ENCODE data around the gene SUPT20HL2. TPM values are rescaled to one million over a fixed set of nuclear protein-coding genes. Genes with fewer than 3 reads are reported as not detected.
"Not testable (repeated sequence)": the region's sequence is repeated elsewhere in the genome, so short reads cannot be mapped to it uniquely, and the experiment has no call there.

Gene SUPT20HL2
- total and polyA plus RNA-seq, 7 experiments from 2014 or later, result not detected

GRCh38 chrX:24310916-24311315 is 3.0 kb downstream of the SUPT20HL2 start:
- H3K4me3 ChIP-seq (ENCODE audit: low read length); H3K36me3 Mint-ChIP-seq; ATAC-seq; POLR2A ChIA-PET; H3K27me3 Mint-ChIP-seq; H3K4me1 ChIP-seq (ENCODE audit: control insufficient read depth in 2 of 2, insufficient read depth in 2 of 2, low read length in 2 of 2); CTCF ChIA-PET; intact Hi-C loops (cut with micrococcal nuclease); DNase-seq; H3K27ac Mint-ChIP-seq; H3K4me3 Mint-ChIP-seq; H3K27ac ChIP-seq (ENCODE audit: low read depth, low read length); H3K36me3 ChIP-seq (ENCODE audit: control insufficient read depth in 2 of 3, insufficient read depth in 3 of 3, low read length in 3 of 3); H3K27me3 ChIP-seq (ENCODE audit: control insufficient read depth in 2 of 2, insufficient read depth in 2 of 2, low read length in 2 of 2); H3K9me3 ChIP-seq (ENCODE audit: control insufficient read depth in 2 of 3, low read length in 3 of 3); H3K9me3 Mint-ChIP-seq: not testable (repeated sequence)
- peaks cover 0 to 12% (median 0%) of the 10 kb centered on the region in 7 donors for H3K4me1 Mint-ChIP-seq

- H3K27me3 Mint-ChIP-seq, result not testable (repeated sequence)
- intact Hi-C loops (cut with micrococcal nuclease), result loop anchor here in 1 of 2 donors (5.0 kb wide), 1 partner anchor 63 kb away; no protein-coding TSS in a partner anchor
Measured at GRCh38 chrX:24309580-24310374, 4.1 kb downstream of the SUPT20HL2 start.

GRCh38 chrX:24308803-24309202 is 5.1 kb downstream of the SUPT20HL2 start:
- DNase-seq; CTCF ChIA-PET; ATAC-seq; H3K36me3 ChIP-seq (ENCODE audit: control insufficient read depth in 2 of 3, insufficient read depth in 3 of 3, low read length in 3 of 3); H3K9me3 ChIP-seq (ENCODE audit: control insufficient read depth in 2 of 3, low read length in 3 of 3); POLR2A ChIA-PET; H3K36me3 Mint-ChIP-seq; H3K27ac ChIP-seq (ENCODE audit: low read depth, low read length); H3K4me3 ChIP-seq (ENCODE audit: low read length); H3K9me3 Mint-ChIP-seq; H3K4me1 ChIP-seq (ENCODE audit: control insufficient read depth in 2 of 2, insufficient read depth in 2 of 2, low read length in 2 of 2); H3K27me3 Mint-ChIP-seq; H3K27me3 ChIP-seq (ENCODE audit: control insufficient read depth in 2 of 2, insufficient read depth in 2 of 2, low read length in 2 of 2); H3K4me3 Mint-ChIP-seq: not testable (repeated sequence)
- H3K27ac Mint-ChIP-seq, result peak overlapping the region in 1 of 9 donors; percentile 31
- peaks cover 0 to 12% (median 0%) of the 10 kb centered on the region in 7 donors for H3K4me1 Mint-ChIP-seq
- intact Hi-C loops (cut with micrococcal nuclease), result loop anchor here in 1 of 2 donors (5.0 kb wide), 1 partner anchor 63 kb away; no protein-coding TSS in a partner anchor

More at GRCh38 chrX:24309580-24310374, 4.1 kb downstream of the SUPT20HL2 start:
- DNase-seq; H3K4me3 ChIP-seq (ENCODE audit: low read length); H3K36me3 ChIP-seq (ENCODE audit: control insufficient read depth in 2 of 3, insufficient read depth in 3 of 3, low read length in 3 of 3); H3K36me3 Mint-ChIP-seq; H3K9me3 Mint-ChIP-seq; H3K27me3 ChIP-seq (ENCODE audit: control insufficient read depth in 2 of 2, insufficient read depth in 2 of 2, low read length in 2 of 2); H3K27ac ChIP-seq (ENCODE audit: low read depth, low read length); H3K4me1 ChIP-seq (ENCODE audit: control insufficient read depth in 2 of 2, insufficient read depth in 2 of 2, low read length in 2 of 2); POLR2A ChIA-PET; H3K27ac Mint-ChIP-seq; CTCF ChIA-PET; H3K4me3 Mint-ChIP-seq; H3K9me3 ChIP-seq (ENCODE audit: control insufficient read depth in 2 of 3, low read length in 3 of 3); ATAC-seq: not testable (repeated sequence)
- peaks cover 0 to 12% (median 0%) of the 10 kb centered on the region in 7 donors for H3K4me1 Mint-ChIP-seq

DNA sequence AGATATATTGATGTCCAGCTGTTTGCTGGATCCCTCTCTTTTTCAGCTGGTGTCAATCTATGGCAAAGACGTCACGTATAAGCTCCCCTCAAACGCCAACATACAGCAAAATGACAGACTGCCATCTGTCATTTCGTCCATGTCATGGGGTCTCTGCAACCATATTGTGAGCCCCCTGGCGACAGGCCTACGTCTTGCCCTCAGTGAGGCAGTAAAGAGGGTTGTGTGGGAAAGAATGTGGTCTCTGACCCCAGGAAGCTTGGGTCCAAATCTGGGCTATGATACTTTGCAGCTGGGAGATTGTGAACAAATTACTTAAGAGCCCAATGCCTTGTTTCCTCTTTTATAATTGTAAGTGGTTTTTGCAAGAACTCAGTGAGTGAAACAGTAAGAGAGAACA is 7.4 kb downstream of the SUPT20HL2 start:
- H3K27me3 ChIP-seq (ENCODE audit: control insufficient read depth in 2 of 2, insufficient read depth in 2 of 2, low read length in 2 of 2), result no peaks in the 10 kb centered on the region
- Mint-ChIP-seq H3K27ac (no peak overlapping the region), H3K4me3 (no peak overlapping the region), H3K27me3 (no peaks in the 10 kb centered on the region), H3K9me3 (no peaks in the 10 kb centered on the region), H3K4me1 (peaks cover 0 to 12% (median 0%) of the 10 kb centered on the region in 7 donors), H3K36me3 (no peaks in the 10 kb centered on the region)
- no peak for DNase-seq
- CTCF ChIA-PET, result no interaction called here
- intact Hi-C loops (cut with micrococcal nuclease), result loop anchor here in 1 of 2 donors (5.0 kb wide), 1 partner anchor 66 kb away; no protein-coding TSS in a partner anchor
- no peaks in the 10 kb centered on the region for H3K4me1 ChIP-seq (ENCODE audit: control insufficient read depth in 2 of 2, insufficient read depth in 2 of 2, low read length in 2 of 2)
- no peak overlapping the region for H3K27ac ChIP-seq (ENCODE audit: low read depth, low read length)
- no peaks in the 10 kb centered on the region for H3K36me3 ChIP-seq (ENCODE audit: control insufficient read depth in 2 of 3, insufficient read depth in 3 of 3, low read length in 3 of 3)
- POLR2A ChIA-PET, result no interaction called here
- H3K4me3 ChIP-seq (ENCODE audit: low read length), result no peak overlapping the region
- H3K9me3 ChIP-seq (ENCODE audit: control insufficient read depth in 2 of 3, low read length in 3 of 3), result no peaks in the 10 kb centered on the region
- ATAC-seq, result no peak

DNA sequence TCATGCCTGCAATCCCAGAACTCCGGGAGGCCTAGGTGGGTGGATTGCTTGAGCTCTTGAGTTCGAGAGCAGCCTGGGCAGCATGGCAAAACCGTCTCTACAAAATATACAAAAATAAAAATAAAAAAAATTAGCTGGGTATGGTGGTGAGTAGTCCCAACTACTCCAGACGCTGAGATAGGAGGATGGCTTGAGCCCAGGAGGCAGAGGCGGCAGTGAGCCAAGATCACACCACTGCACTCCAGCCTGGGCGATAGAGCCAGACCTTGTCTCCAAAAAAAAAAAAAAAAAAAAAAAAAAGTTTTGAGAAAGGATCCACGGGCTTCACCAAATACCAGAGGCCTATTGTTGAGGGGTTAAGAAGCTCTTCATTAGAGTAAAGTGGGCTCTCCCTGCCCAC is 8.0 kb downstream of the SUPT20HL2 start:
- Histone ChIP-seq H3K36me3 (ENCODE audit: control insufficient read depth in 2 of 3, insufficient read depth in 3 of 3, low read length in 3 of 3) (no peaks in the 10 kb centered on the region), H3K9me3 (ENCODE audit: control insufficient read depth in 2 of 3, low read length in 3 of 3) (no peaks in the 10 kb centered on the region), H3K27me3 (ENCODE audit: control insufficient read depth in 2 of 2, insufficient read depth in 2 of 2, low read length in 2 of 2) (no peaks in the 10 kb centered on the region), H3K27ac (ENCODE audit: low read depth, low read length) (no peak overlapping the region), H3K4me3 (ENCODE audit: low read length) (no peak overlapping the region), H3K4me1 (ENCODE audit: control insufficient read depth in 2 of 2, insufficient read depth in 2 of 2, low read length in 2 of 2) (no peaks in the 10 kb centered on the region)
- no peak for DNase-seq
- CTCF ChIA-PET, result no interaction called here
- no peak overlapping the region for H3K27ac Mint-ChIP-seq
- intact Hi-C loops (cut with micrococcal nuclease), result loop anchor here in 1 of 2 donors (5.0 kb wide), 1 partner anchor 66 kb away; no protein-coding TSS in a partner anchor
- ATAC-seq, result no peak
- H3K4me1 Mint-ChIP-seq, result peaks cover 0 to 12% (median 0%) of the 10 kb centered on the region in 7 donors
- H3K27me3 Mint-ChIP-seq, result no peaks in the 10 kb centered on the region
- POLR2A ChIA-PET, result no interaction called here
- no peak overlapping the region for H3K4me3 Mint-ChIP-seq
- no peaks in the 10 kb centered on the region for H3K9me3 Mint-ChIP-seq
- no peaks in the 10 kb centered on the region for H3K36me3 Mint-ChIP-seq

DNA sequence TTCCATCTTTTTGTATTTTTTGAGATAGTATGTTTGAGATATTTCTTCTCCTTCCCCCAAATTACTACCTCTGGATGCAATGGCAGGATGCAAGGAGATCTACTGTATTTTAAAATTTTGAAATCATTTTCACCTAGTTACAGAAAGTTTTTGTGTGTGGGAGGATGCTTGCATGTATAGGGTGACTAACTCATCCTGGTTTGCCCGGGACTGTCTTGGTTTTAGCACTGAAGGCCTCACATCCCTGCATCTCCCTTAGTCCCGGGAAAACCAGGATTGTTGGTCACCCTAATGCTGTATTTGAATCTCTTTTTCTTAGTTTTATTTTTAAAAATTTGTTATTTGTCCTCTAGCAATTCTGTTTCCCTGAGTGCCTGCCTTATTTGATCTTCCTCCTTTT is 12.1 kb downstream of the SUPT20HL2 start:
- Histone ChIP-seq H3K36me3 (ENCODE audit: control insufficient read depth in 2 of 3, insufficient read depth in 3 of 3, low read length in 3 of 3) (no peaks in the 10 kb centered on the region), H3K27me3 (ENCODE audit: control insufficient read depth in 2 of 2, insufficient read depth in 2 of 2, low read length in 2 of 2) (no peaks in the 10 kb centered on the region), H3K4me3 (ENCODE audit: low read length) (no peak overlapping the region), H3K4me1 (ENCODE audit: control insufficient read depth in 2 of 2, insufficient read depth in 2 of 2, low read length in 2 of 2) (no peaks in the 10 kb centered on the region), H3K27ac (ENCODE audit: low read depth, low read length) (no peak overlapping the region), H3K9me3 (ENCODE audit: control insufficient read depth in 2 of 3, low read length in 3 of 3) (no peaks in the 10 kb centered on the region)
- Mint-ChIP-seq H3K9me3 (peaks cover 0 to 2% (median 0%) of the 10 kb centered on the region in 11 donors), H3K36me3 (no peaks in the 10 kb centered on the region), H3K27ac (no peak overlapping the region), H3K27me3 (peaks cover 0 to 2% (median 0%) of the 10 kb centered on the region in 5 donors), H3K4me3 (no peak overlapping the region), H3K4me1 (peaks cover 0 to 3% (median 0%) of the 10 kb centered on the region in 7 donors)
- CTCF ChIA-PET, result no interaction called here
- intact Hi-C loops (cut with micrococcal nuclease), result no loop called here
- ATAC-seq, result no peak
- no peak for DNase-seq
- POLR2A ChIA-PET, result no interaction called here

- H3K4me3 ChIP-seq (ENCODE audit: low read length), result no peak overlapping the region
- Mint-ChIP-seq H3K27me3 (peaks cover 0 to 2% (median 0%) of the 10 kb centered on the region in 5 donors), H3K36me3 (no peaks in the 10 kb centered on the region), H3K9me3 (peaks cover 0 to 2% (median 0%) of the 10 kb centered on the region in 11 donors), H3K27ac (no peak overlapping the region), H3K4me1 (no peaks in the 10 kb centered on the region), H3K4me3 (no peak overlapping the region)
- no peaks in the 10 kb centered on the region for H3K4me1 ChIP-seq (ENCODE audit: control insufficient read depth in 2 of 2, insufficient read depth in 2 of 2, low read length in 2 of 2)
- H3K36me3 ChIP-seq (ENCODE audit: control insufficient read depth in 2 of 3, insufficient read depth in 3 of 3, low read length in 3 of 3), result no peaks in the 10 kb centered on the region
- no peak for ATAC-seq
- ChIA-PET POLR2A (no interaction called here), CTCF (no interaction called here)
- no peaks in the 10 kb centered on the region for H3K27me3 ChIP-seq (ENCODE audit: control insufficient read depth in 2 of 2, insufficient read depth in 2 of 2, low read length in 2 of 2)
- no peaks in the 10 kb centered on the region for H3K9me3 ChIP-seq (ENCODE audit: control insufficient read depth in 2 of 3, low read length in 3 of 3)
- no peak overlapping the region for H3K27ac ChIP-seq (ENCODE audit: low read depth, low read length)
- DNase-seq, result no peak
- intact Hi-C loops (cut with micrococcal nuclease), result no loop called here
Measured at GRCh38 chrX:24301060-24301459, 12.8 kb downstream of the SUPT20HL2 start.
